GM12891 (cell line): ENCODE measurements around the gene SPATA16.

Experiments used
- DNase-seq: peaks from one replicate; pipeline ENCODE4 v3.0.0; 2011; ENCODE audit warnings: low spot score; ENCODE audit not compliant: insufficient read length
- FAIRE-seq: peaks from 2 replicates; lab custom pipeline; 2011; peaks lifted over from hg19 to GRCh38; lab: Jason Lieb, UNC
- PAX5 ChIP-seq: IDR thresholded peaks from 2 replicates; pipeline ENCODE4 v1.6.1; 2011; ENCODE audit warnings: low read length, moderate library complexity, mild to moderate bottlenecking; ENCODE audit not compliant: insufficient read depth, severe bottlenecking
- POLR2A ChIP-seq: IDR thresholded peaks from 2 replicates; pipeline ENCODE4 v1.6.1; 2011; ENCODE audit warnings: low read depth, low read length, control low read depth
- POLR2AphosphoS5 ChIP-seq: IDR thresholded peaks from 2 replicates; pipeline ENCODE4 v1.6.1; 2011; ENCODE audit warnings: low read depth, low read length, control low read depth
- POU2F2 ChIP-seq: IDR thresholded peaks from 2 replicates; pipeline ENCODE4 v1.6.1; 2011; ENCODE audit warnings: low read depth, mild to moderate bottlenecking, control low read depth, low read length, moderate library complexity
- SPI1 ChIP-seq: IDR thresholded peaks from 2 replicates; pipeline ENCODE4 v1.6.1; 2011; ENCODE audit warnings: low read depth, low read length, control low read depth
- TAF1 ChIP-seq: IDR thresholded peaks from 2 replicates; pipeline ENCODE4 v1.6.1; 2011; ENCODE audit warnings: low read depth, low read length, control low read depth

Gene SPATA16

DNA sequence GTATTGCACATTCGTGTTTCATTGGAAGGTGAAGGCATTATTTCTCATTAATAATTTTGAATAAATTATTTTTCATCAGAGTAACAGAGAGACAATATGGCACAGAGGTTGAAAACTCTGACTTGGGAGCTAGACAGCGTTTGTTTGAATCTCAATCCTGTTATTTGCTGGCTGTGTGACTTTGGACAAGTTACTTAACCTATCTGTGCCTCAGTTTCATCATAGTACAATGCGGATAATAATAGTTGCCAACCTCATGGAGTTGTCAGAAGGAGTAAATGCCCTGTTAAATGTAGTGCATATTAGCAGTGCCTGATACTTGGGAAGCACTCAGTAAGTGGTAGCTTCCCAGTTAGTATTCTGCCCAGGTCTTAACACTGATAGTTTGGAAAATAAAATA is 151.7 kb downstream of the SPATA16 start:
- TF ChIP-seq TAF1 (no peak), PAX5 (no peak), SPI1 (no peak), POU2F2 (no peak), POLR2A (no peak)
- no peak for DNase-seq
- FAIRE-seq = no peak

DNA sequence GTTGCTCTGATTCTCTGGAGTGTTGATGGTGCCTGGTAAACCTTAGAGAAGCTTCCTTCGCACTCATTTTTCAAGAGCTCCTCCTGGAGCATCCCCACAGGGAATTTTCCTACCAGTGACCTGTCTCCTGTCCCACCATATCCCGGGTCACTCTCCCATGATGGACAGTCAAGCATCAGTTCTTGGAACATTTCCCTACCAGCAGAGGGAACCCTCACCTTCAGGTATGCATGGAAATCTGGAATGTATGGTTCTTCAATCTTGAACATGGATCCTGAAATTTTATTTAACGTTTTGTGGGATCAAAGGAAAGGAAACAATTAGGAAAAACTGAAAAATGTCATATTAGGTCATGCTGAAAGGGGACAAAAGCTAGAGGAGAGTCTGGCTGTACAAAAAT is 153.8 kb downstream of the SPATA16 start:
- TF ChIP-seq POLR2AphosphoS5 = no peak
- TF ChIP-seq SPI1 = no peak
- TF ChIP-seq TAF1 = no peak
- no peak for TF ChIP-seq POU2F2
- TF ChIP-seq PAX5 = no peak
- no peak for TF ChIP-seq POLR2A
- FAIRE-seq = no peak
- DNase-seq = no peak

DNA sequence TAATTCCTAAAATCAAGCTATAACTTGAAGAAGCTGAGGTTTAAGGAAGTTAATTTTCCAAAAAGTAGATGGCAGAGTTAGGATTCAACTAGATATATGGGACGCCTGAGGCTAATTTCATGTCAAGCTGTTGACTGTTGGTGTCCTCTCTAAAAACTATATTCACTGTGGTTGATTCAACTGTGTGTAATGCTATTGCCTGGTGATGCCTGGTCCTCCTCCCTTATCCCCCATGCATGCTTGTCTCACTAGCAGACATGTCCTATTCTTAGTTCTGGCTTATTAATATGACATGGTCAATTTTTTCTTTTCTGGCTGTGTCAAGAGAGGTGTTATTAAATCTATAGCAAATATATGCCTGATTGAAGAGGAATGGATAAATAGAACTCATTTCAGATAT is 156.1 kb downstream of the SPATA16 start:
- TF ChIP-seq TAF1 = no peak
- TF ChIP-seq POU2F2 = no peak
- TF ChIP-seq POLR2A = no peak
- TF ChIP-seq PAX5 = no peak
- TF ChIP-seq POLR2AphosphoS5 = no peak
- no peak for TF ChIP-seq SPI1
- DNase-seq = no peak
- no peak for FAIRE-seq

DNA sequence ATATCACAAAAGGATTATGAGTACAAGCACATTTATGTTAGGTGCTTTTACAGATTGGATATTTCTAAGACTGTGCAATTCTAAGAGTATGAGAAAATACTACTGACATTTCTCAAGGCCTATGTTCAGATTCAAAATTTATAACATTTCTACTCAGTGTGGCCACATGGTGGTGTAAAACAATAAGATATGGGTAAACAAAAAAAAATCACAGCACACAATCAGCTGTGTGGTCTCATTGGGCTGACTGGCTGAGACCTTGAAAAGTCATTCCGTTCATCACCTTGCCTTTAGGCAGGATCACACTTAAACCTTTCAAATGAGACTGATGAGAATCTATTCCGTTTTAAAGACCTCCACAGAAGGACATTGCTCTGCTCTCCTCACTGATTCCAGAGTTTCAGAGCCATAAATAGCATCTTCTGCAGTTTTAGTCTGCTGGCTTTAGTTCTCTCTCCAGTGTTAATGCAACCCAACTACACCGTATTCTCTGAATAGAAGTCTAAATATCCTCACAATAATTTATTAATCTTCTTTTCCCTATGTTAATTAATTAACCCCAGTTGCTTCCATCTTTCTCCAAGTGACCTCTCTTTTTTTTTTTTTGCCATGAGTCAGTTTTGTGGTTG is 158.2 kb downstream of the SPATA16 start:
- DNase-seq = no peak
- TF ChIP-seq SPI1 (no peak), POLR2AphosphoS5 (no peak), PAX5 (no peak), POLR2A (no peak), TAF1 (no peak)
- FAIRE-seq = no peak

DNA sequence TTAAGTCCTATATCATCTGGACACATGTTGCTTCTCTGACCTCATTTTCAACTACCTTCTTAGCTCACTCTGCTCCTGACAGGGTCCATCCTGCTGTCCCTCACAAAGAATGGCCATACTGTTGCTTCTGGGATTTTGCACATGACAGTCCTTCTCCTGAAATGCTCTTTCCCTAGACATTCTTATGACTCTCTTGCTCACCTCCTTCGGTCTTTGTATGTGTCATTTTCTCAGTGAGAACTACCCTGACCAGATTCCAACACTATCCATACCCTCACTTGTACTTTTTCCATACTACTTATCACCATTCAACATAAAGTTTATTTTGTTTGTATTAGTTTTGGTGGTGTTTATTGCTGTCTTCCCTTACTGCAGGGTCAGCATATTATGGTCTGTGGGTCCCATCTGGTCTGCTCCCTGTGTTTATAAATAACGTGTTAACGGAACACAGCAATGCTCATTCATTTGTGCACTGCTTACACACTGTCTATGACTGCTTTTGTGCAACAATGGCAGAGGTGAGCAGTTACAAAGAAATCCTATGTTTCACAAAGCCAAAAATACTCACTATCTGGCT is 159.5 kb downstream of the SPATA16 start:
- FAIRE-seq (no peak), DNase-seq (no peak)
- TF ChIP-seq SPI1 (no peak), POLR2AphosphoS5 (no peak), PAX5 (no peak), POU2F2 (no peak), TAF1 (no peak), POLR2A (no peak)

DNA sequence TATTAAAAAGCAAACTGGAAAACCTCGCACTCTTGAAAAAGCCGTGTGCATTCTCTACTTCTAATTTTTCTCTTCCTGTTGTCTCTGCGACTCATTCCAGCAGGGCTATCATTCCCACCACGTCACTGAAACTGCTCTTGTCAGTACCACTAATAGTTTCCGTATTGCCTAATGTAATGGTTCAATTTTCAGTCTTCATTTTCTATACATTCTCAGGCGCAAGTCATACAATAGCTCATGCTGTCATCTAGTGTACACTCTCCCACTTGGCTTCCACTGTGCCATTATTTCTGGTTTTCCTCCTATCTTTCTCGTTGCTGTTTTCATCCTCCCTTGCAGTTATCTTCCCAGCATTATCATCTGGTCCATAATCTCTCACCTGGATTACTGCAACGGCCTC is 160.2 kb downstream of the SPATA16 start:
- TF ChIP-seq POU2F2 = no peak
- FAIRE-seq (no peak), DNase-seq (no peak)

DNA sequence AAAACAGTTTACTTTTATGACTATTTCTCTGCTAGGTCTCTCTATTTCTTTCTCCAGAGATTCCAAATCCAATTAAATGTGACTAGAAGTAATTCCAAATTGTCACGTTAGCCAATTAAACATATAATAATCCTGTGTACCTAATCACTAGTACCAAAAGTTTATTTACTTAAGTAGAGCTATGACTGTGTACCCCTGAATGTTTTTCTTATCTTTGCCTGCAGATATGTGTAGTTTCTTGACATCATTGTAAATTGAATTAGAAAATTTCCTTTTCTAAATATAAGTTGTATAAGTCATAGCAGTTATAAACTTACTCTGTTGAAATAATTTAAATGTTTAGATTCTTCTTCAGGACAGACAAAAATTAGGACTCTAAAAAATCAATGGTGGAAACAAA is 163.3 kb downstream of the SPATA16 start:
- FAIRE-seq = no peak
- TF ChIP-seq PAX5 (no peak), SPI1 (no peak), TAF1 (no peak), POU2F2 (no peak), POLR2AphosphoS5 (no peak), POLR2A (no peak)

DNA sequence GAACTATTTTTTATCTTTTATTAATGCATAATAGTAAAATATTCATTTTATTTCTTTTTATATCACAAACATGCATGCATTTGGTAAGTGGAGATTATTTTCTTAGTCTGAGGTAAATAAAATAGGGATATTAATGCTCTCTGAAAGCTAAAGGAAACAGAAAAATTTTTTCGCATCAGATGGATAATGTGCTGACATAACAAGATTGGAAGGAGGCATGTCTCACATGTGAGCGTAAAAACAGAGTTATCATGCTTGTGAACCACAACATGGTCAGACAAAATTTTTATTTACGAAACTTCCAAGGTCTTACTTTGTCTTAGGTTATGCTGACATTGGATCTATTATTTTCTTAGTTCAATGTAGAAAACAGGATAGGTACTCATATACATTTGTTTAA is 166.1 kb downstream of the SPATA16 start:
- FAIRE-seq (no peak), DNase-seq (no peak)
- TF ChIP-seq PAX5 = no peak
- TF ChIP-seq SPI1 = no peak

More for the DNA sequence above, 163.3 kb downstream of the SPATA16 start:
- DNase-seq = no peak

DNA sequence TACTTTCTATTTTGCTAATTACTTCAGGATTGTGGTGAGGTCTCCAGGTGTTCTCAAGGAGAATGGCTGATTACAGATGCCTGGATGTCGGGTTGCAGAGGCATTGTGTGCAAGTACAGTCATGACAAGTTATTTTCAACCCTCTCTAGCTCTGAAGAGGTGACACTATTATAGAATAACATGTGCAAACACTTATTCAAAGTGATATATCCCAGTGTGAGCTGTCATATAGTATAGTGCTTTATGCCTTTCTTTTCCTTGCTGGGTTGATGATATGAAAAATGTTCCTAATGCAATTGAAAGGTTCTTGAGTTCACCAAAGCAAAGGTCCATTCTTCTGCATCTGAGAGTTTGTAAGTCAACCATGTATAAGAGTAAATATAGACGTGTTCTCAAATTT is 167.2 kb downstream of the SPATA16 start:
- DNase-seq (no peak), FAIRE-seq (no peak)
- no peak for TF ChIP-seq POLR2AphosphoS5
- no peak for TF ChIP-seq POLR2A
- TF ChIP-seq SPI1 = no peak
- no peak for TF ChIP-seq TAF1
- no peak for TF ChIP-seq POU2F2
- TF ChIP-seq PAX5 = no peak

DNA sequence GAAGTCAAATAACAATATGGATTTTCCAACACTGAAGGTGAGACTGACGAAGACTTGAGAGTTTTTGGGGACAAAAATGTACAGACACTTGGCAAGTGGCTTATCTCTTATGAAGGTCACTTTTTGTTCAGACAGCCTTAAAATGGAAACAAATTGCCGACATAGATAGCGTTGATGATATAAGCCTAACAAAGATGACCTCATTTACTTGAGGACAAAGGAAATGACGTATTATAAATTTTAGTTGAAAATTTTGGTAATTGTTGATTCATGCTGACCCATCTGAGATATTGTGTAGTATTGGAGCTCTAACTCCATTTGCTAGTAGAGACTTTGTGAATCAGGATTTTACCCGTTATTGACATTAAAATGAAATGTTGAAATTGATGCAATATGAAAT is 168.3 kb downstream of the SPATA16 start:
- FAIRE-seq (no peak), DNase-seq (no peak)
- no peak for TF ChIP-seq POLR2A
- no peak for TF ChIP-seq POU2F2
- TF ChIP-seq POLR2AphosphoS5 = no peak
- no peak for TF ChIP-seq SPI1
- no peak for TF ChIP-seq PAX5
- TF ChIP-seq TAF1 = no peak
